Epidermal melanocyte (primary cell): ENCODE measurements around the gene MMS19.
A peak's percentile ranks its signal among the peaks of the same experiment; 100 is the strongest.

ENCODE experiments used
- DNase-seq: peaks from one replicate; pipeline ENCODE4 v3.0.0; 2011; ENCODE audit warnings: low spot score; ENCODE audit not compliant: insufficient read length

Gene MMS19

DNA sequence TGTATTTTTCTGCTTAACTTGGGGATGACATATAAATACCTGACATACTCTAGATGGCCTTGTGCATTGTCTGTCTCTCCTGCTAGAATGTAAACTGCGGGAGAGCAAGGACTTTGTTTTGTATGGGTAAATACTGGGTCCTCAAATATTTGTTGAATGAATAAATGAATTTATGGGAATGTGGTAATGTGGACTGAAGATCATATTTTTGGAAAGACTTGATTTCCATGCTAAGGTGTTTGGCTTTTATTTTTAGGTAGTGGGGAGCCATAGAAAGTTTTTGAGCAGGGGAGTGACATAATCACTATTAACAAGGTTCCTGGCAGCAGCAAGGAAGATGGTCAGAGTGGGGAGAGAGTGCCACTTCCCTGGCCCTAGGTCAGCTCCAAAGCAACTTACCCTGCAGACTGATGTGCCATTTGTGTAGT lies 27.5 kb upstream of the MMS19 start:
- DNase-seq: no peak

DNA sequence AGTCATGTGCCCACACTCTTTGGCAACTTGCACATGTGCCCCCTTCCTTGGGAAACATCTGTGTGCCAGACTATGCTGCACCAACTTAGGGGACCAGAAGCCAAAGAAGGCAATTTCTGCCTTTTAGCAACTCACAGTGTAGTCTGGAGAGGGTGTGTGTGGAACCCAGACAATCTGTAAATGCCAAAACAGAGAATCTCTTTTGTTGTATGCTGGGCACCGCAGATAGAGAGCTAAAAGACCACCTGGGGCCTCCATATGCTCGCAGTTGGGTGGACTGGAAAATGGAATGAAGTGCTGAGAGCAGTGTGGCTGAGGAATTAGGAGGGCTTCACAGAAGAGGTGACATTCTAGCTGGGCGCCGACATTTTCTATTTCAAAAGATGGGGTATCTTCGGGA lies 26.9 kb upstream of the MMS19 start:
- peak; percentile 58 for DNase-seq

DNA sequence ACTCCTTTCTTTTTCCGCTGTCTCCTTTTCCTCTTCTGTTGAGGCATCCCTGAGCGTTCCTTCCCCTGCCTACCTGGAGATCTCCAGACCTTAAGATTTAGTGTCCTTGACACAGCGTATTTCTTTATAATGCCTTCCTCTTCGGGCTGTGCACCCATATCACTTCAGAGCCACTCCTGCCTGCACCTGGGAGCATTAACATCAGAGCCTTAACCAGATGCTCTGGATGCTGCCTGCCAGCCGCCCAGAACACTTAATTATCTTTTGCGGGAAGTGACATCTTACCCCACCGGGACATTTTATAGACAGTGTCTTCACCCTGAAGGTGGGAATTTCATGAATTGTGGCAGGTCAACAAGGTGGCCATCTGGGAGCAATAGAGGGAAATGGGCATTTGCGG lies 24.7 kb upstream of the MMS19 start:
- DNase-seq: no peak

DNA sequence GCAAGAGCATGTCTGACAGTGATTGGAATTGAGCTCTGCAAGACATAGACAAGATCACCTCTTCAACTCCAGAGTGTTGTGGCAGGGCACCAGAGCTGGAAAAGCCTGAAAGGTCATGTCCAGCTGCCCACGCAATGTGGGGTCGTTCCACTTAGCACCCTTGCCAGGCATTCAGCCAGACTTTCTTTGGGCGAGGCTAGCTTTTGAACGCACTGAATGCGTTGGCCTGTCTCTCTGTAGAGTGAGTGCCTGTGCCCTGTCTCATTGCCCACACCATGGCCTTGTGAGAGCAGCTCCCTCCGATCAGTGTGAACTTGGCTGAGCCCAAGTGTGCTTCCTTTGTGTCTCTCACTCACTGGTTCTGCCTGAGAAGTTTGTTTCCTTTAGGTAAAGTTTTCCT lies 23.8 kb upstream of the MMS19 start:
- no peak for DNase-seq

DNA sequence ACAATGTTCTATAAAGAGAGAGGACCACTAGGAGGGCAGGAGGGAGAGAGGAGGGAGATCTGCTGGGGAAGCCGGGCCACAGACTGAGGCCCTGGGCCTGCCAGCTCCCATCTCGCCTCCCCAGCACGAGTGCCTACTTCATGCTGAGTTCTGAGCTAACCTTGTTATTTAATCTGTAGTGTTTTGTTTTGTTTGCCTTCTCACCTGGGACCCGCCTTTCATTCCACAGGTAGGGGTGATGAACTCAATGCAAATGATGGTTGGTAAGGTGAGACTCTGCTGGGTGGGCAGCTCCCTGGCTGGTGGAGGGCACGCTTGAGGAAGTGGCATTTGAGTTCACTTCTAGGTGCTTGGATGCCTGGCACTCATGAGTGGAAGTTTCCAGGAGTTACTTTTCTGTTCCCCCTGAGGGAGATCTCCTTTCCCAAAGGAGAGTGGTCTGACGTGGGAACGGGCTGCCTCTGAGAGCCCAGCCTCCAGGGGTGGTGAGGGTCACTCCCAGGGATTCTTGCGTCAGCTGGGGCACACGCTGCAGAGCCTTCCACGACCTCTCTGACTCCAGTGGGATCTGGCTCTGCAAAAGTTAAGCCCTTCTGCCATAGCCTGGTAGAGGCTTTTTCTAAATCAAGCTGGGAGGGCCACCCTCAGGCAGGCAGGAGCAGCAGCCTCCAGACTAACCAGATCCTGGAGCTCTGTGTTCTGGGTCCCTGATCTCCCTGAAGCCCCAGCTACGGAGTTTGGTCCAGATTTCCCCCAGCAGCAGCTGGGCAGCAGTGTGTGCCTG lies 22.9 kb upstream of the MMS19 start:
- DNase-seq: no peak

DNA sequence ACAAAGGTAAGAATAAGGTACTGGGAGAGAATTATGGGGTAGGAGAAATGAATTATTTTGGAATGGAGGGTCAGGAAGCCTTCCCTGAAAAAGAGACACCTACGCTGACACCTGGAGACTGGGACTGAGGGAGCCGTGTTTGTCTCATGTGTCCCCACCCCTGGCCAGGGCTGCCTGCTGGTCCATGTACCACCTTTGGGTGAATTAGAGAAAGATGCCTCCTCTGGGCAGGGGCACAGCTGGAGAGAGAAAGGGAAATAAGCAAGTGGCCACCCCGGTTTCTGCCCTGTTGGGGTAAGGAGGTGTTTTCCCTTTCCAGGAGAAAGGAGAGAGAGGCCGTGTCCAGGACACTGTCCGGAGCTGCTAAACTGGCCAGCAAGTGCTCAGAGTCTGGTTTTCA lies 22.3 kb upstream of the MMS19 start:
- DNase-seq: no peak

DNA sequence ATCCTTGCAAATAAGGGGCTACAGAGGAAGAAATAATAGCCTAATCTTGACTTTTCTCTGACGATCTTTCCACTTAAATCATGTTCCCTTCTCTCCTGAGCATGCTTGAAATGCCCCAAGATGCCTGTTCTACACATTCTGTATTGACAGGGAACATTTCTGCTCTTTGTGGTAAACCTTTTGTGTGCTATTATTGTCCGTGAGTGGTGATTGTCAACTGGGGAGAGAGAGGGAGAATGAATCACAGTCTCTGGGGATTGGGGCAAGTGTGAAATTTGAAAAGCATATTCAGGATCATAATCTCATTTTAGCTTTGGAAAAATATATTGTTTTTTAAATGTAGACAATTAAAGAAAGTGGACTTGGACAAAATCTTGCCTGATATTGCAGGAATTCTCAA lies 21.1 kb upstream of the MMS19 start:
- no peak for DNase-seq

DNA sequence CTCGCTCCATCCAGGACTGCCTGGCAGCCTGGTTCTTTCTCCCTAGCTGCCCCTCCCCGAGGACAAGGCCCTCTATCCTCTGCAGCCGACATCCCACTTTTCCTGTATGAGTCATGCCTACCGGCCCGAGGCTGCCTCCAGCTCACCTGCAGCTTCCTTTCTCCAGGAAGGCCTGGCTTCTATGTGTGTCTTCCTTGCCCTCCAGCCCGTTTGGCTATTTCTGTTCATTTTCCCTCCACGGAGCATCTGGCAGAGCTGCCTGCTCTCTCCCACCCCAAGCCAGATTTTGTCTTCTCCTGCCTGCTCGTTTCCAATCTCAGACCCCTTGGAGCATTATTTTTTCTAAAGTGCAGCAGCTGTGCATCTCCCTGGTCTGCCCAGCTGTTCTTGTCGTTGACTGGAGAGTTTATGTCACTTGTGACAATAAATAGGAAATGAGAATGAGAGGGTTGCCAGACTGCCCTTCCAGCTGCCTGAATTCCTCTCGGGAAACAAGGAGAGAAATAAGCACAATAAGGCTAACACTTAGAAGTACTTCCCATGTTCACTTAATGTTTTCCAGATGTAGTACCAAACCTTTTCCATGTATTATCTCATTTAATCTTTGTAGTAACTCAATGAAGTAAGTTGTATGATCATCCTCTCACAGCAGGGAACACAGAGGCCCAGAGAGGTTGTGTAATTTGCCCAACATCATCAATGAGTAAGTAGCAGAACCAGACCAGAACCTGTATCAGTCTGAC lies 20.2 kb upstream of the MMS19 start:
- DNase-seq: no peak

DNA sequence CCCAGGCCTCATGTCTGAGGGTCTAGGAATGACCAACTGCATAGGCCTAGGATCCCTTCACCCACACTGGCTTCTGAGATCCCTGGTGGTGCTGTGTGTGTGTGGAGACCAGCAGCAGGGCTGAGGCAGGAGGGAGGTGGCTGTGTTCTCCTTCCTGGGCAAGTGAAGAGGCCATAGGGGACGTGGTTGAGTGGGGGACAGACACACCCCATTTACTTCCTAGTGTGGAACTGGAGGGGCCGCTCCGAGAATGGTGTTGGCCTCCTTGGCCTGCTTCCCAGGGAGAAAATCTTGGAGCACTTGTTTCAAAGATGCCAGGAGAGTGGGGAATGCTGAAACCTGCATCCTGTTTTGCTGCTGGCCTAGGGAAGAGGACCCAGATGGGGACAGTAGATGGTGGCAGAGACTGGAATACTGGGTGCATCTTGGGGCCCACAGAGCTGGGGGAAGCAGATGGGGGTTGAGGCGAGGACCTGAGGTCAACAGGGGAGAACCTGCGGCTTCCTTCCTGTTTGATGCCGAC lies 19.6 kb upstream of the MMS19 start:
- no peak for DNase-seq

DNA sequence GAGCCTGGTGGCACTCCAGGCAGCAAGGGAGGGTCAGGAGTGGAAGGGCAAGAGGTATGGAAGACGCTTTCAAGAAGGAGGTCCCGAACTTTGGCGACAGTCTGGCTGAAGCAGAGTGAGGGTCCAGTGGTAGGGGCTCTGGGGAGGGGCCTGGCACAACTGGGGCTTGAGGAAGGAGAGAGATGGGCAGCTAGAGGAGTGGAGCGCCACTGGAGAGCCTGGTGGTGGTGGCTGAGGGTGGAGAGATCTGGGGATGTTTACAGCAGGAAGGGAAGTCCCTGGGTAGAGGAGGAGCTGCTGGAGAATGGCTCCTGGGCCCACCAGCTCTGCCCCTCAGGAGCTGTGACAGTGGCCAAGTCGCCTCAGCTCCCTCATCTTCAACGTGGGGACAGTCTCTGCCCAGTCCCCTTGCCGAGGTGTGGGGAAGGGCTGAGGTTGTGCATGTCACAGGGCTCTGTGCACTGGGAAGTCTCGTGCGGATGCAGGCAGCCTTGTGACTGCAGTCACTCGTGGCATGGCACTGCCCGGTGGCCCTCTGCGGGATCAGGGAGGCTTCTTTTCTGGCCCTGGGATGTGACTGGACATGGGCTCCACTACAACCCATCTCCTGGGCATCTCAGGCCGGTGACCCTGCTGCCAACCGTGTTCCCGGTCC lies 19.0 kb upstream of the MMS19 start:
- peak; percentile 5 for DNase-seq

DNA sequence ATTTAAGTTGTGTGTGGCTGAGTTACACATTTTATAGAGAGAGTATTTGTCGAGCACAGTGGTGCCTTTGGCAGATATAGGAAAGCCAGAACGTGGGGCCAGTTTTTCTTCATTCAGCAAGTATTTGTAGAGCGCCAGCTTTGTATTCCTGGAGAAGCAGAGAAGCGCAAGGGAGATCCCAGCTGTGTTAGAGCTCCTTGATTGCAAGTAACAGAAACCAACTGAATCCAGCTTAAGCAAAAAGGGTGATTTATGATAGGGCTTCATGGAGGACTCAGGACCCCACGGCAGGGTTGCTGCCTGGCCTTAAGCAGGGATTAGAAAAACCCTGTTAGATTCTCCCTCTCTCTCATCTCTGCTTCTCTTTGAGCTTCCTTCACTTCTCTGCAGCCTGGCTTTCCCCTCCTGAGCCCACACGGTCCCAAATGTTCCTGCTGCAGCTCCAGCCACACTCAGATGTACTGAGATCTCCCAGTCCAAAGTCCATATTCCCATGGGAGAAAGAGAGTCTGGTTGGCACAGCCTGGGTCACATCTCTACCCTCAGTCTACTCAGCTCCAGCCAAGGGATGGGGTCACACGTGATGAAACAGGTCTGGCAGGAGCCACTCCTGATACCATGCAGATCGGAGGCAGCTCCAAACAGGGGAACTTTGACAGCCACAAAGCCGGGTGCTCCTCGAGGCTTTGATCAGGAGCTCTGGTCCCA lies 17.2 kb upstream of the MMS19 start:
- no peak for DNase-seq

DNA sequence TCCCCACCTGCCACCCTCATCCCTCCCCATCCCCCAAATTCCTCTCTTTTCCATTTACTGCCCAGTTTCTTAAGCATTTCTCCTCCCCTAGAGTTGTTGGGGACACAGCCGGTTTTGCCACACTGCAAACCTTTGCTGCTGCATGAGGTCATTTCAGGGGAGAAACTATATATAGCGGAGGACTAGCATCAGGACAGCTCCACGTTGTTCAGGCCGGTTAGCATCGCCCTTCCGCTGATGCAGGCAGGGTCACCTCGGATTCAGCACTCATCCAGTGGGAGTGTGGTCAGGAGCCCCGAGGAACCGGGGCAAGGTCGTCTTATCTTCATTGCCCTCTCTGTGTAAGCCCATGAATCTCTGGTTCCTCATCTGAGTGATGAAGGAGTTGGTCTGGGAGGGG lies 16.1 kb upstream of the MMS19 start:
- DNase-seq: no peak

DNA sequence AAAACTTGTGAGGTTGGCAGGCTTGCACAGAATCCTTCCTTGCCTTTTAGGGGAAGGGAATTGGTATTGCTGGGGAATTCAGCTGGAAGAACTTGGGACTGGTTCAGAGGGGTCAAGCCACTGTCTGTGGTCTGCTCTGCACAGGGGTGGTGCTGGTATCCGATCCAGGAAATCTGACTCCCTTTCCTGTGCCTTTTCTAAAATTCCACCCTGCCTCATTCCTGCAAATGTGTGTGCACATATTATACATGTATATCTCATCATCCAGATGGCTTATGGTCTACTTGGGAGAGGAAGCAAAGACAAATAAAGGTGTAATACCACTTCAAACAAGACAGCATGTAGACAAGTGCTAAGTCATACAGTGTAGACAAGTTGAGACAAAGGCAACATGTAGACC lies 14.8 kb upstream of the MMS19 start:
- DNase-seq: no peak

DNA sequence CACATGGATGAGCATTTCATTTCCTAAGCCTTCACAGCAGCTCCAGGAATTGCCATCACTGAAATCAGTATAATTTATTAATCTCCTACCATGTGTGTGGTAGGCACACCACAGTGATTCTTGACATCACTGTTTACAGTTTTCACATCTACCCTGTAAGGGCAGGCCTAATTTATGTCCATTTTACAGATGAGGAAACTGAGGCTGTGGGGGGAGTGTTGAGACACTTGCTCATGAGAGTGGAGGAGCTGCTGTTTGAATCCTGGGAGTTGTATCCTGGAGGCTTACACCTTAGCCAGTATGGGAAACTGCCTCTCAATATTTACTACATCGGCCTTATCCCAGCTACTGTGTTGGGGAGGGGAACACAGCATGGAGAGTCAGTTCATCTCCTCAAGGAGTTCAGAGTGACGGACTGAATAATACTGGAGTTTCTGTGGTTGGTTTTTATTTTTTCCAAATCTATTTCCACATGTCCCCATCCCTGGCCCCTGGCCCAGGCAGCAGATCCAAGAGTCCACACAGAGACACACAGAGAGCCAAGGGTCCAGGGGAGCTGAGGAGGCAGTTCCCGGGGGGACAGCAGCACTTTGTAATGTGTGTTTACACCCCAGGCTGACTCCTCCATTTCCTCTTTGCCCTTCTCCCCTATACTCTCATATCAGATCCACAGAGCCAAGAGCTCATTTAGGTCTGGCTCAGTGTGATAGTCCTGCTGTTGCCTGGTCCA lies 13.7 kb upstream of the MMS19 start:
- DNase-seq: no peak

DNA sequence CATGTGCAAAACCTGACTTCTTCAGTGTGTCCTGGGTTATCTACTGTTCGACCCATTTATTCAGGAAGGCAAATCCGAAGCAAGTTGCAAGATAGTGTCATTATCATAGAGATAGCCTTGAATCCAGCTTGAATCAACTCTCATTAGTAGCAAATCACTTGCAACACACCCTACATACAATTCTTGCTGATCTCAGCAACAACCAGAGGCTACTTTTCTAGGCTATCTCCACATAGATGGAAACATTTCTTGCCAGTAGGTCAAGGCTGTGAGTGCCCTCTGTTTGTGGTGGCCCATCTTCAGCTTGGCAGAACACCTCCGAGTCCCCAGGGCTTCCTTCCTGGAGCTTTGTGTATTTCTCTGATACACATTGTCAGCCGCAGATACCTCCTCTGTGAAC lies 12.5 kb upstream of the MMS19 start:
- DNase-seq: no peak

DNA sequence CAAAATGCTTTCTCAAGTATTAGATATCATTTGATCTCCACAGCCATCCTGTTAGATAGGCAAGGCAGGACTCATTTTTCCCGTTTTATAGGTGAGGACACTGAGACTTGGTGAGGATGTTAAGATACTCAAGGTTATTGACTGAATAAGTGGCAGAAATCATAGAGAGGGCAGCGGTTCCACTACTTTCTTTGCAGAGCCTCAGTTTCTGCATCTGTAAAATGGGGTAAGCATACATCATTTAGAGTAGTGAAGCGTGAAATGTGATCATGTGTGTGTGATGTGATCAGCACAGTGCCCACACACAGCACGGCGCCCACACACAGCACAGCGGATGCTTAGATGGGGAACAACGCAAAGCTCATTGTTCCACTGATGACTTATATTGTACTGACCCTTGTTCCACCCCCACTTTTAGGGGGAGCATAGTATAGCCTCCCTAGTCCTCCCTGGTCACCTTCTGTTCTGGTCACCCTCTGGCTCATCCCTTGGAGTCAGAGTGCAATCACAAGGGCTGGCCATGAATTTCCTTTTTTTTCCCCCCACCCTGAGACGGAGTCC lies 11.0 kb upstream of the MMS19 start:
- no peak for DNase-seq

DNA sequence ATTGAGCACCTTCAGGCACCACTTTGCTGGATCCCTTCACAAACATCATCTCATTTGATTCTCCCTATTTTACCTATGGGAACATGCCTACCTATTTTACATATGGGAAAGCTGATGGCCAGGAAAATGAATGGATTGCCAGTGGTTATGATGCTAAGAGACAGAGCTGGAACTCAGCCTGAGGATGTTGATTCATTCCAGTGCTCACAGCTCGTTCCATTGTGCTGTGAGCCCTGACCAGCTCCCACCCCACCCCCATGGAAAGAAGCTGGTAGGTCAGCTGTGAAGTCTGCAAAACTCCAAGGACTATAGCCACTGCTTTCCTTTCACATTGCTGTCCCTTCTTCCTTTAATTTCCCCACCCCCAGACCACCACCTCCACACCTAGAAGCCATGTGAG lies 10.1 kb upstream of the MMS19 start:
- DNase-seq: no peak

DNA sequence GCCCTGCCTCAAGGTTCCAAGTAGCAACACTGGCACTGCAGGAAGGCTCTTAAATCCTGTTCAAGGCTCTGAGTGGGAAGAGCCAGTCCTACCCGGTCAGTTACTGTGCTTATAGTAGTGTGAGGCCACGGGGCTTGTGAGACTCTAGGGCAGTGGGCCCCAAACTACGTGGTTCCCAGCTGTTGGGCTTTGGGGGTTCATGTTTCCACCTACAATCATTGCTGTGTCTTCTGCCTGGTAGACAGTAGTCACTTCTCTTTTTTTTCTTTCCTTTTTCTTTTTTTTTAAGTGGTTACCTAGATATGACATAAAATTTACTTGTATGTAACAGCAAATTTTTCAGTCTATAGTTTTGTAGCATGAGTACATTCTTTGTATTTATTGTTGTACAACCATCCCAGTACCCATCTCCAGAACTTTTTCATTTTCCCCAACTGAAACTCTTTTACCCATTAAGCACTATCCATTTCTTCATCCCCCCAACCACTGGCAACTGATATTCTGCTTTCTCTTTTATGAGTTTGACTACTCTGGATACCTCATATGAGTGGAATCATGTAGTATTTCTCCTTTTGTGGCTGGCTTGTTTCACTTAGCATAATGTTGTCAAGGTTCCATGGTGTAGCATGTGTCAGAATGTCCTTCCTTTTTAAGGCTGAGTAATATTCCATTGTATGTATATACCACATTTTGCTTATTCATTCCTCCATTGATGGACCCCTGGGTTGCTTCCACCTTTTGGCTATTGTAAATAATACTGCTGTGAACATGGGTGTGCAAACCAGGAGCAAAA lies 8.2 kb upstream of the MMS19 start:
- no peak for DNase-seq

DNA sequence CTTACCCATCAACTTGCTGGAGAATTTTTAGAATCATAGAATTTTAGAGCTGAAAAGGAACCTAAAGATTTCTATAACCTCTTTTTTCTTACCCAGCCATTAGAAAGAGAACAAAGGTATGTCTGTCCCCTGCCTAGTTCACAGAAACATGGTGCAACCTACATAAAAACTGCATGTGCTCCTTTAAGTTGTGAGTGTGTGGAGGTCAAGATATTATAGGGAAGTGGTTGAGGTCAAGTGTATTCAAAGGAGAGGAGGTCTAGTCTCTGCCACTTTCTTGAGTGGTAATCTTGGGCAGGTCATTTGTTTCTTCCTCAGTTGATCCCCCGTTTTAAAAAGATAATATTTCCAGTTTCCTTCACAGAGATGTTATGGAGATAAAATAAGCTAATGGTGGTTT lies 6.9 kb upstream of the MMS19 start:
- DNase-seq: no peak

DNA sequence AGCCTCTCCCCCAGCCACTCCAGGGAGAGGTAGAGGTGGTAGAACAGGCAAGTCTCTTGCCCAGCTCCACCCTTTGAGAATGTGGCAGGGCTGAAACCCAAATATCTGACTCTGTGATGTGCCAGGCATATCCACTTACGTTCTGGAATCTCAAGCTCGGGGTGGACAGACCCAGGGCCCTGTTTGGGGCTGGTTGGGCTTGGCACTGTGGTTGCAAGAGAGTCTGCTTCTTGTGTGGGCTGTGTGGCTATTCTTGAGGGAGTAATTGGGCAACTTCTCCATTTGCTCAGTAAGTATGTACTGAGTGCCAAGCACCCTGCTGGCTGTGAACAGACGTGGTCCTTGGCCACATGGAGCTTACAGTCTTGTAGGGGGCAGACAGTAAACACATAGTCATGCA lies 5.2 kb upstream of the MMS19 start:
- DNase-seq: no peak
